Stimulated activated CD4-positive, alpha-beta T cell treated with anti-CD3 and anti-CD28 coated beads, Interleukin-1b, Interleukin-23, amount 100 ng/mL, for 48 hours (primary cell): Measurements from ENCODE around the gene P2RY6.
"Not testable (repeated sequence)": the region's sequence is repeated elsewhere in the genome, so short reads cannot be mapped to it uniquely, and the experiment has no call there.

Experiments used
- DNase-seq: peaks from one replicate; pipeline ENCODE4 v3.0.0-alpha.2; 2020

The P2RY6 gene

GRCh38 chr11:73262851-73263495 lies 9.2 kb upstream of the P2RY6 start:
- no peak for DNase-seq

GRCh38 chr11:73263640-73264039 lies 8.5 kb upstream of the P2RY6 start:
- DNase-seq = no peak

- no peak for DNase-seq
These were observed 6.8 kb upstream of the P2RY6 start for GRCh38 chr11:73265278-73265810.

GRCh38 chr11:73265853-73266645 lies 6.1 kb upstream of the P2RY6 start:
- no peak for DNase-seq

- DNase-seq = no peak
These were observed 5.5 kb upstream of the P2RY6 start for GRCh38 chr11:73266646-73267020.

GRCh38 chr11:73267122-73267846 lies 4.9 kb upstream of the P2RY6 start:
- DNase-seq = no peak

GRCh38 chr11:73267906-73268540 lies 4.1 kb upstream of the P2RY6 start:
- no peak for DNase-seq

GRCh38 chr11:73268671-73269271 lies 3.4 kb upstream of the P2RY6 start:
- no peak for DNase-seq

GRCh38 chr11:73269459-73270015 lies 2.6 kb upstream of the P2RY6 start:
- no peak for DNase-seq

GRCh38 chr11:73270016-73270854 lies 1.9 kb upstream of the P2RY6 start:
- DNase-seq = no peak

GRCh38 chr11:73270855-73271477 lies 1.2 kb upstream of the P2RY6 start:
- no peak for DNase-seq

- not testable (repeated sequence) for DNase-seq
These were observed 666 bp upstream of the P2RY6 start for GRCh38 chr11:73271478-73271865.

- no peak for DNase-seq
These were observed 521 bp downstream of the P2RY6 start for GRCh38 chr11:73272680-73273038.

GRCh38 chr11:73273222-73273895 lies 1.2 kb downstream of the P2RY6 start:
- DNase-seq = no peak

GRCh38 chr11:73274191-73274590 lies 2.1 kb downstream of the P2RY6 start:
- DNase-seq = not testable (repeated sequence)

- no peak for DNase-seq
These were observed 2.7 kb downstream of the P2RY6 start for GRCh38 chr11:73274722-73275380.

- no peak for DNase-seq
These were observed 3.2 kb downstream of the P2RY6 start for GRCh38 chr11:73275381-73275750.

- no peak for DNase-seq
These were observed 5.3 kb downstream of the P2RY6 start for GRCh38 chr11:73277467-73277866.

- no peak for DNase-seq
These were observed 8.5 kb downstream of the P2RY6 start for GRCh38 chr11:73280626-73281025.

- DNase-seq = no peak
These were observed 9.1 kb downstream of the P2RY6 start for GRCh38 chr11:73281201-73281741.
